Spleen (tissue), 11 donors: ENCODE data around the gene IBA57. TPM values are rescaled to one million over a fixed set of nuclear protein-coding genes. Genes with fewer than 3 reads are reported as not detected.

Experiments used
- DNase-seq: peaks from one replicate; pipeline ENCODE4 v3.0.0-alpha.2; 2020
- H3K27ac ChIP-seq, 8 donors: fragments of 200-600 bp; sonication (generic) in 7 of 8; 1 replicate in 4 of 8; 2 replicates in 4 of 8; pipeline versions ENCODE4 v1.5.0 to v1.8.0; 2016 to 2021; ENCODE audit warnings: inconsistent platforms in 4 of 8, mild to moderate bottlenecking in 4 of 8, moderate library complexity in 1 of 8
- H3K27me3 ChIP-seq, 7 donors: fragments of 200-600 bp; sonication (generic) in 6 of 7; replicated peaks in 1 of 7; 1 replicate in 4 of 7; 2 replicates in 3 of 7; pipeline versions ENCODE4 v1.5.0 to v1.8.0; 2016 to 2021; ENCODE audit warnings: inconsistent platforms in 3 of 7, mild to moderate bottlenecking in 1 of 7
- H3K36me3 ChIP-seq, 6 donors: fragments of 200-600 bp; sonication (generic) in 5 of 6; 1 replicate in 4 of 6; 2 replicates in 2 of 6; pipeline versions ENCODE4 v1.5.0 to v1.8.0; 2016 to 2021; ENCODE audit warnings: inconsistent platforms in 2 of 6
- H3K4me1 ChIP-seq, 6 donors: fragments of 200-600 bp; sonication (generic) in 5 of 6; 1 replicate in 3 of 6; 2 replicates in 3 of 6; pipeline versions ENCODE4 v1.5.0 to v1.8.0; 2016 to 2021; ENCODE audit warnings: inconsistent platforms in 3 of 6
- H3K4me3 ChIP-seq, 8 donors: fragments of 200-600 bp; sonication (generic) in 7 of 8; 1 replicate in 4 of 8; 2 replicates in 4 of 8; pipeline versions ENCODE4 v1.5.0 to v1.8.0; 2016 to 2021; ENCODE audit warnings: inconsistent platforms in 4 of 8, mild to moderate bottlenecking in 4 of 8, moderate library complexity in 2 of 8
- H3K9me3 ChIP-seq, 8 donors: fragments of 200-600 bp; sonication (generic) in 7 of 8; 1 replicate in 4 of 8; 2 replicates in 4 of 8; pipeline versions ENCODE4 v1.5.0 to v1.8.0; 2016 to 2021; ENCODE audit warnings: inconsistent platforms in 4 of 8
- CTCF ChIP-seq, 11 experiments: fragments of 200-600 bp in 7 of 11; fragments of 450-650 bp in 4 of 11; sonication (generic) in 4 of 11; IDR thresholded peaks in 8 of 11; conservative IDR thresholded peaks in 3 of 11; 1 replicate in 7 of 11; 2 replicates in 4 of 11; pipeline versions ENCODE4 v1.4.0 to v1.8.0; 2016 to 2021; ENCODE audit warnings: antibody characterized with exemption in 11 of 11, inconsistent platforms in 4 of 11, mild to moderate bottlenecking in 1 of 11
- POLR2A ChIP-seq, 3 donors: fragments of 450-650 bp; IDR thresholded peaks; one replicate each; pipeline ENCODE4 v1.5.1; 2017; ENCODE audit warnings: antibody characterized with exemption in 3 of 3, mild to moderate bottlenecking in 1 of 3
- POLR2AphosphoS5 ChIP-seq, 3 donors: sonication (generic); formaldehyde crosslinking; IDR thresholded peaks; one replicate each; pipeline ENCODE4 v1.5.1; 2017; ENCODE audit warnings: antibody characterized with exemption in 3 of 3
- WGBS, 5 donors: extraction: QIAGEN DNeasy Blood & Tissue Kit in 3 of 5; methylation state at CpG; one replicate each; pipeline versions ENCODE4 v1.1.5 to v1.1.7; 2013 to 2018; 5-methylcytosine and 5-hydroxymethylcytosine counted together
- intact Hi-C: fragments of 100-400 bp; cut with DNase I; formaldehyde crosslinking; loops from one replicate; pipeline ENCODE4 v1.15.0; 2023; ENCODE audit warnings: low total_unique reads
- polyA plus RNA-seq, 3 donors: library from polyadenylated mRNA; stranded (reverse); fragments of 200-250 nt; gene quantifications; one replicate each; pipeline ENCODE4 v1.2.1, GENCODE V29; 2013
- total RNA-seq, 7 donors: library from RNA; depleted of rRNA in 3 of 7; stranded (reverse); fragments of >200 nt in 3 of 7; fragmentation: NEBNext Ultra II Directional in 4 of 7; extraction: Animal tissue kit (Norgen Biotek cat#: 25700) in 4 of 7; gene quantifications; one replicate each; pipeline versions ENCODE4 v1.1.0 to v1.2.1, GENCODE V29; 2016 to 2021
- donor health status: healthy with polysubstance abuse.
- donor health status: DM: no; HTN: no; CAD: no; lungs with moderate emphysema.
- donor health status: DM: no; HTN: no; CAD: no.
- donor health status: Bipolar disorder and iron deficiency.
- donor health status: healthy.
- donor health status: DM: no; HTN: no; CAD: no.
- donor health status: DM: yes; HTN: yes; CAD: no.

IBA57 gene
- total and polyA plus RNA-seq, 10 donors = 0.59 to 14.7 (median 9.3) TPM

GRCh38 chr1:228208831-228209551, 43.4 kb downstream of the IBA57 start:
- TF ChIP-seq CTCF (IDR thresholded peaks at IDR 0.05 in 8 of 11, conservative IDR thresholded peaks at IDR 0.05 in 3 of 11) (no peak), POLR2AphosphoS5 (IDR thresholded peaks at IDR 0.05) (no peak), POLR2A (IDR thresholded peaks at IDR 0.05) (no peak)
- Histone ChIP-seq H3K36me3 (no peaks in the 10 kb centered on the region), H3K4me3 (no peak overlapping the region), H3K9me3 (no peaks in the 10 kb centered on the region), H3K4me1 (peaks cover 7 to 54% (median 22%) of the 10 kb centered on the region in 6 donors), H3K27me3 (peaks cover 0 to 34% (median 0%) of the 10 kb centered on the region in 7 donors), H3K27ac (no peak overlapping the region)
- DNase-seq = no peak
- intact Hi-C loops = no loop called here
- WGBS, 5 donors = 72 to 84% (median 79%) methylated on average over 12 to 19 of the region's 19 CpGs

- Histone ChIP-seq H3K4me1 (peaks cover 7 to 61% (median 27%) of the 10 kb centered on the region in 6 donors), H3K4me3 (no peak overlapping the region), H3K36me3 (no peaks in the 10 kb centered on the region), H3K9me3 (no peaks in the 10 kb centered on the region), H3K27me3 (peaks cover 0 to 37% (median 0%) of the 10 kb centered on the region in 7 donors), H3K27ac (no peak overlapping the region)
- no peak for DNase-seq
- 68 to 100% (median 90%) methylated on average over 2 to 3 of the region's 3 CpGs for WGBS, 5 donors
- intact Hi-C loops = no loop called here
- TF ChIP-seq POLR2A (IDR thresholded peaks at IDR 0.05) = no peak
- no peak for TF ChIP-seq POLR2AphosphoS5 (IDR thresholded peaks at IDR 0.05)
- TF ChIP-seq CTCF (IDR thresholded peaks at IDR 0.05 in 8 of 11, conservative IDR thresholded peaks at IDR 0.05 in 3 of 11) = no peak
These were observed 44.1 kb downstream of the IBA57 start for GRCh38 chr1:228209657-228210056.

- Histone ChIP-seq H3K27me3 (peaks cover 0 to 37% (median 0%) of the 10 kb centered on the region in 7 donors), H3K27ac (no peak overlapping the region), H3K4me3 (no peak overlapping the region), H3K36me3 (no peaks in the 10 kb centered on the region), H3K4me1 (peaks cover 7 to 63% (median 28%) of the 10 kb centered on the region in 6 donors), H3K9me3 (no peaks in the 10 kb centered on the region)
- no peak for DNase-seq
- no peak for TF ChIP-seq POLR2A (IDR thresholded peaks at IDR 0.05)
- no peak for TF ChIP-seq CTCF (IDR thresholded peaks at IDR 0.05 in 8 of 11, conservative IDR thresholded peaks at IDR 0.05 in 3 of 11)
- TF ChIP-seq POLR2AphosphoS5 (IDR thresholded peaks at IDR 0.05) = no peak
- intact Hi-C loops = no loop called here
- 84 to 96% (median 85%) methylated on average over 6 to 11 of the region's 11 CpGs; no CpG with 5 or more reads in 1 of the 5 donors for WGBS, 5 donors
These were observed 44.6 kb downstream of the IBA57 start for GRCh38 chr1:228210076-228210651.
